Lung (tissue), 12 donors: ENCODE data around the gene LAMP2. TPM values are rescaled to one million over a fixed set of nuclear protein-coding genes. Genes with fewer than 3 reads are reported as not detected.

Experiments
- ATAC-seq: fragments of 200-7000 bp; cut with Tn5 transposase; one replicate; pipeline ENCODE4 v1.9.1; 2020; ENCODE audit warnings: moderate number of reproducible peaks; ENCODE audit not compliant: insufficient read depth, low FRiP score
- DNase-seq, 3 donors: peaks; one replicate each; pipeline ENCODE4 v3.0.0-alpha.2; 2013 to 2017
- H3K27ac ChIP-seq, 2 donors: one replicate each; pipeline ENCODE4 v1.5.1; 2013; ENCODE audit warnings: mild to moderate bottlenecking in 2 of 2, moderate library complexity in 2 of 2, control low read depth in 1 of 2, inconsistent platforms in 1 of 2, low read depth in 1 of 2, low read length in 1 of 2
- H3K27me3 ChIP-seq, 3 donors: one replicate each; pipeline ENCODE4 v1.5.1; 2013; ENCODE audit warnings: low read length in 2 of 3; ENCODE audit not compliant: control insufficient read depth in 3 of 3, insufficient read depth in 3 of 3
- H3K36me3 ChIP-seq, 4 donors: one replicate each; pipeline ENCODE4 v1.5.1; 2013; ENCODE audit warnings: low read length in 4 of 4, mild to moderate bottlenecking in 1 of 4, moderate library complexity in 1 of 4; ENCODE audit not compliant: control insufficient read depth in 4 of 4, insufficient read depth in 4 of 4
- H3K4me1 ChIP-seq, 5 donors: one replicate each; pipeline ENCODE4 v1.5.1; 2013; ENCODE audit warnings: low read length in 5 of 5, mild to moderate bottlenecking in 2 of 5, moderate library complexity in 1 of 5; ENCODE audit not compliant: control insufficient read depth in 5 of 5, insufficient read depth in 5 of 5
- H3K4me3 ChIP-seq: one replicate; pipeline ENCODE4 v1.5.1; 2013; ENCODE audit warnings: mild to moderate bottlenecking, control low read depth, moderate library complexity
- H3K9ac ChIP-seq, 2 donors: one replicate each; pipeline ENCODE4 v1.5.1; 2013; ENCODE audit warnings: low read length in 2 of 2, control low read depth in 1 of 2; ENCODE audit not compliant: insufficient read depth in 1 of 2
- H3K9me3 ChIP-seq, 4 donors: one replicate each; pipeline ENCODE4 v1.5.1; 2013; ENCODE audit warnings: low read length in 3 of 4, mild to moderate bottlenecking in 1 of 4, moderate library complexity in 1 of 4; ENCODE audit not compliant: control insufficient read depth in 4 of 4, insufficient read depth in 3 of 4
- WGBS, 2 donors: extraction: QIAGEN DNeasy Blood & Tissue Kit; methylation state at CpG; one replicate each; pipeline ENCODE4 v1.1.7; 2013; 5-methylcytosine and 5-hydroxymethylcytosine counted together
- polyA plus RNA-seq, 2 donors: library from polyadenylated mRNA; stranded (reverse); fragments of 200-250 nt; gene quantifications; one replicate each; pipeline ENCODE4 v1.2.1, GENCODE V29; 2013
- total RNA-seq, 2 donors: library from RNA; depleted of rRNA in 1 of 2; stranded (reverse); fragments of >200 nt in 1 of 2; gene quantifications; one replicate each; pipeline ENCODE4 v1.2.1, GENCODE V29; 2014 to 2021
- TF ChIP-seq, protein P1 (sequence below): IDR thresholded peaks from 2 replicates; pipeline ENCODE4 v1.5.1; 2012; ENCODE audit warnings: mild to moderate bottlenecking; ENCODE audit errors: control extremely low read depth, extremely low read depth
- donor health status: control.
- donor health status: control.
- donor health status: Bipolar disorder and iron deficiency.
- donor health status: healthy.
- donor health status: DM: yes; HTN: yes; CAD: no.

The LAMP2 gene
- total and polyA plus RNA-seq, 4 donors, result 35.0 to 102 (median 98.6) TPM

- Histone ChIP-seq H3K27ac (no peak overlapping the region), H3K9me3 (no peaks in the 10 kb centered on the region), H3K9ac (no peak overlapping the region), H3K4me3 (no peak overlapping the region), H3K27me3 (no peaks in the 10 kb centered on the region), H3K36me3 (peaks cover 0 to 10% (median under 1%) of the 10 kb centered on the region in 4 donors), H3K4me1 (peaks cover 0 to 2% (median 0%) of the 10 kb centered on the region in 5 donors)
- ATAC-seq, result no peak
- DNase-seq, result no peak
- 55 to 70% methylated on average over 5 of the region's 5 CpGs for WGBS, 2 donors
- TF ChIP-seq, protein P1, sequence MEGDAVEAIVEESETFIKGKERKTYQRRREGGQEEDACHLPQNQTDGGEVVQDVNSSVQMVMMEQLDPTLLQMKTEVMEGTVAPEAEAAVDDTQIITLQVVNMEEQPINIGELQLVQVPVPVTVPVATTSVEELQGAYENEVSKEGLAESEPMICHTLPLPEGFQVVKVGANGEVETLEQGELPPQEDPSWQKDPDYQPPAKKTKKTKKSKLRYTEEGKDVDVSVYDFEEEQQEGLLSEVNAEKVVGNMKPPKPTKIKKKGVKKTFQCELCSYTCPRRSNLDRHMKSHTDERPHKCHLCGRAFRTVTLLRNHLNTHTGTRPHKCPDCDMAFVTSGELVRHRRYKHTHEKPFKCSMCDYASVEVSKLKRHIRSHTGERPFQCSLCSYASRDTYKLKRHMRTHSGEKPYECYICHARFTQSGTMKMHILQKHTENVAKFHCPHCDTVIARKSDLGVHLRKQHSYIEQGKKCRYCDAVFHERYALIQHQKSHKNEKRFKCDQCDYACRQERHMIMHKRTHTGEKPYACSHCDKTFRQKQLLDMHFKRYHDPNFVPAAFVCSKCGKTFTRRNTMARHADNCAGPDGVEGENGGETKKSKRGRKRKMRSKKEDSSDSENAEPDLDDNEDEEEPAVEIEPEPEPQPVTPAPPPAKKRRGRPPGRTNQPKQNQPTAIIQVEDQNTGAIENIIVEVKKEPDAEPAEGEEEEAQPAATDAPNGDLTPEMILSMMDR, result no peak
Measured at GRCh38 chrX:120453985-120454384, 15.1 kb downstream of the LAMP2 start.

DNA sequence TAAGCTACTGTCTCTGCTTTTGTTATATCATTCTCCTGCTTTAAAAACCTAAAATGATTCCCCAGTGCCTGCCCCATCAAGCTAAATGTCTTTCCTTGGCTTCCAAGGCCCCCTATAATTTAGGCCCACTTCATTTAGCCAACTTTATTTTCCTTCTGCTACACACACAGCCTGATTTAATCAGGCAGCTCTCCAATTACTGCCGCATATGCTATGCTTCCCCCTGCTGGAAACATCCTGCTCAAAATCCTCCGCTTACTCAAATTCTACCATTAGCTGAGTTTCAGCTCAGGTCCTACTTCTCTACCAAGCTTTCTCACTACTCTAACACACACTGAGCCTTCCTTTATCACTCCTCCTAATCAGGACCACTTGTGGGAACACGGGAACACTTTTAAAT, 17.0 kb downstream of the LAMP2 start:
- no peak overlapping the region for H3K4me3 ChIP-seq
- peak; percentile 18 to 70 (median 40) for DNase-seq
- no peak for ATAC-seq
- H3K9me3 ChIP-seq, result no peaks in the 10 kb centered on the region
- peaks cover 0 to 10% (median 2%) of the 10 kb centered on the region in 4 donors for H3K36me3 ChIP-seq
- TF ChIP-seq, protein P1, result no peak
- WGBS, 2 donors, result 18 to 32% methylated on average over 3 of the region's 3 CpGs
- H3K9ac ChIP-seq, result no peak overlapping the region
- no peaks in the 10 kb centered on the region for H3K27me3 ChIP-seq
- no peak overlapping the region for H3K27ac ChIP-seq
- H3K4me1 ChIP-seq, result no peaks in the 10 kb centered on the region

DNA sequence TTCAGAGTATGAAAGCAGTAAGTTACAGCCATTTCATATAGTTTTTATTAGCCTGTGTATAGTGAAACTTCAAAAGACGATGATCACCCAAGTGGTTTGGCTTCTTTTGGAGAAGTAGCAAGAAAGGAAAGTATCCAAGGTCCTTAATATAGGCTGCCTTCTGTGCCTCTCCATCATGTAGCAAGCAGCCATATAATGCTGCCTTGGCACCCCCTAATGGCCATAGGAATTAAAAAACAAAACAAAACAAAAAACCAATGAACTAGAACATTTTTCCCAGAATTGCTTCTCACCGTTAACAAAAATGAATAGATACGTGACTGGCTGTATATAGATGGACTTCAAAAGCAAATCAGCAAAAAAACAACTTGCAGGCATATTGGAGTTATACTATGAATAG, 18.9 kb downstream of the LAMP2 start:
- TF ChIP-seq, protein P1, result no peak
- Histone ChIP-seq H3K9ac (no peak overlapping the region), H3K27ac (no peak overlapping the region), H3K4me3 (no peak overlapping the region), H3K9me3 (no peaks in the 10 kb centered on the region), H3K4me1 (no peaks in the 10 kb centered on the region), H3K36me3 (peaks cover 0 to 12% (median 1%) of the 10 kb centered on the region in 4 donors), H3K27me3 (no peaks in the 10 kb centered on the region)
- 51 to 68% methylated on average over 3 of the region's 3 CpGs for WGBS, 2 donors
- DNase-seq (no peak), ATAC-seq (no peak)

GRCh38 chrX:120446498-120446897, 22.6 kb downstream of the LAMP2 start:
- 67 to 76% methylated on average over 8 of the region's 8 CpGs for WGBS, 2 donors
- Histone ChIP-seq H3K27ac (no peak overlapping the region), H3K36me3 (peaks cover 0 to 6% (median 1%) of the 10 kb centered on the region in 4 donors), H3K4me3 (no peak overlapping the region), H3K27me3 (no peaks in the 10 kb centered on the region), H3K9ac (no peak overlapping the region), H3K4me1 (no peaks in the 10 kb centered on the region), H3K9me3 (no peaks in the 10 kb centered on the region)
- TF ChIP-seq, protein P1, result no peak
- no peak for DNase-seq
- no peak for ATAC-seq
